ENCODE measurements around the gene GCC1. TPM values are rescaled to one million over a fixed set of nuclear protein-coding genes. Genes with fewer than 3 reads are reported as not detected.

The GCC1 gene
- polyA plus RNA-seq, 3 donors: 5.9 to 9.2 (median 6.4) TPM

DNA sequence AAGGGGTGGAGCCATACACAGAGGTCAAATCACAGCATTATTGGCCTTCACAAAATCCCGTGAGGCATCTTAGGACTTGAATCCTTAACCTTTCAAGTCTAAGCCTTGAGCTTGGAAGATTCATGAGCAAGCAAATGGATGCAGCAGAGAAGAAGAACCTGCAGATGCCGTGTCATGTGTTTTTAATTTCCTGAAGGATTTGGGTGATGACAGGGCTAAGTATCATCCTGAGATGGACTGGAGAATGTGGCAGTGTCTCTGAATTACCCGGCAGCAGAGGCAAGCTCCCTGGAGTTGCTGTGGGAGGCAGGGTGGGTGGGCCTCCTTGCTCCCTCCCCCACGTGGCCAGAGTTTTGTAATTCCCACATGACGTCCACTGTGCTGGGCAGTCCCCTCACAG is 50.8 kb downstream of the GCC1 start:
- H3K9ac ChIP-seq (ENCODE audit: insufficient read depth, low read length, poor library complexity, severe bottlenecking): no peak overlapping the region
- H3K79me2 ChIP-seq (ENCODE audit: insufficient read depth, low read length): no peaks in the 10 kb centered on the region
- no peak overlapping the region for H3K27ac ChIP-seq (ENCODE audit: low read depth in 1 of 2, low read length in 2 of 2)
- intact Hi-C loops (cut with micrococcal nuclease): no loop called here
- H3K36me3 Mint-ChIP-seq: no peaks in the 10 kb centered on the region
- no peak overlapping the region for H3K4me3 Mint-ChIP-seq
- DNase-seq: no peak
- H3K4me1 ChIP-seq (ENCODE audit: control insufficient read depth in 1 of 2, insufficient read depth in 2 of 2, low read length in 2 of 2): no peaks in the 10 kb centered on the region
- H4K20me1 ChIP-seq (ENCODE audit: insufficient read depth, low read length): no peaks in the 10 kb centered on the region
- no peak overlapping the region for H3K27ac Mint-ChIP-seq
- no peak overlapping the region for H3K4me2 ChIP-seq (replicated peaks; ENCODE audit: extremely low read depth, low read length, poor library complexity, severe bottlenecking)
- H3K4me1 Mint-ChIP-seq: peaks cover 4% of the 10 kb centered on the region
- no peak overlapping the region for H3K4me3 ChIP-seq (replicated peaks in 1 of 3; ENCODE audit: low read depth in 2 of 3, low read length in 3 of 3)
- peaks cover 27 to 50% (median 36%) of the 10 kb centered on the region in 3 donors for H3K27me3 Mint-ChIP-seq (ENCODE audit: low read depth in 3 of 3)
- H3K9me3 ChIP-seq (replicated peaks in 1 of 2; ENCODE audit: control insufficient read depth in 1 of 2, insufficient read depth in 1 of 2, low read length in 2 of 2): no peaks in the 10 kb centered on the region
- H3K36me3 ChIP-seq (replicated peaks in 1 of 2; ENCODE audit: control insufficient read depth in 1 of 2, insufficient read depth in 2 of 2, low read length in 2 of 2): no peaks in the 10 kb centered on the region
- TF ChIP-seq, protein P1, sequence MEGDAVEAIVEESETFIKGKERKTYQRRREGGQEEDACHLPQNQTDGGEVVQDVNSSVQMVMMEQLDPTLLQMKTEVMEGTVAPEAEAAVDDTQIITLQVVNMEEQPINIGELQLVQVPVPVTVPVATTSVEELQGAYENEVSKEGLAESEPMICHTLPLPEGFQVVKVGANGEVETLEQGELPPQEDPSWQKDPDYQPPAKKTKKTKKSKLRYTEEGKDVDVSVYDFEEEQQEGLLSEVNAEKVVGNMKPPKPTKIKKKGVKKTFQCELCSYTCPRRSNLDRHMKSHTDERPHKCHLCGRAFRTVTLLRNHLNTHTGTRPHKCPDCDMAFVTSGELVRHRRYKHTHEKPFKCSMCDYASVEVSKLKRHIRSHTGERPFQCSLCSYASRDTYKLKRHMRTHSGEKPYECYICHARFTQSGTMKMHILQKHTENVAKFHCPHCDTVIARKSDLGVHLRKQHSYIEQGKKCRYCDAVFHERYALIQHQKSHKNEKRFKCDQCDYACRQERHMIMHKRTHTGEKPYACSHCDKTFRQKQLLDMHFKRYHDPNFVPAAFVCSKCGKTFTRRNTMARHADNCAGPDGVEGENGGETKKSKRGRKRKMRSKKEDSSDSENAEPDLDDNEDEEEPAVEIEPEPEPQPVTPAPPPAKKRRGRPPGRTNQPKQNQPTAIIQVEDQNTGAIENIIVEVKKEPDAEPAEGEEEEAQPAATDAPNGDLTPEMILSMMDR (IDR thresholded peaks at IDR 0.05): no peak
- peaks cover 32 to 36% of the 10 kb centered on the region in 2 donors for H3K27me3 ChIP-seq (ENCODE audit: control insufficient read depth in 2 of 2, insufficient read depth in 2 of 2, low read length in 2 of 2)
- WGBS (ENCODE audit: insufficient coverage): 64% methylated on average over 5 of the region's 5 CpGs
- no peak overlapping the region for H2AFZ ChIP-seq (ENCODE audit: insufficient read depth, low read depth, low read length, poor library complexity, severe bottlenecking)
- H3K9me3 Mint-ChIP-seq: peaks cover 0 to 13% (median 8%) of the 10 kb centered on the region in 7 donors

GRCh38 chr7:127532736-127533135 is 52.7 kb downstream of the GCC1 start:
- Mint-ChIP-seq H3K4me1 (peaks cover 4% of the 10 kb centered on the region), H3K27me3 (ENCODE audit: low read depth in 3 of 3) (peaks cover 30 to 52% (median 39%) of the 10 kb centered on the region in 3 donors), H3K36me3 (no peaks in the 10 kb centered on the region), H3K9me3 (peaks cover 0 to 14% (median 12%) of the 10 kb centered on the region in 7 donors), H3K27ac (no peak overlapping the region), H3K4me3 (no peak overlapping the region)
- Histone ChIP-seq H3K27me3 (ENCODE audit: control insufficient read depth in 2 of 2, insufficient read depth in 2 of 2, low read length in 2 of 2) (peaks cover 25 to 26% of the 10 kb centered on the region in 2 donors), H3K9ac (ENCODE audit: insufficient read depth, low read length, poor library complexity, severe bottlenecking) (no peak overlapping the region), H3K4me2 (replicated peaks; ENCODE audit: extremely low read depth, low read length, poor library complexity, severe bottlenecking) (no peak overlapping the region), H3K4me3 (replicated peaks in 1 of 3; ENCODE audit: low read depth in 2 of 3, low read length in 3 of 3) (no peak overlapping the region), H2AFZ (ENCODE audit: insufficient read depth, low read depth, low read length, poor library complexity, severe bottlenecking) (no peak overlapping the region), H4K20me1 (ENCODE audit: insufficient read depth, low read length) (no peaks in the 10 kb centered on the region), H3K79me2 (ENCODE audit: insufficient read depth, low read length) (no peaks in the 10 kb centered on the region), H3K4me1 (ENCODE audit: control insufficient read depth in 1 of 2, insufficient read depth in 2 of 2, low read length in 2 of 2) (no peaks in the 10 kb centered on the region), H3K9me3 (replicated peaks in 1 of 2; ENCODE audit: control insufficient read depth in 1 of 2, insufficient read depth in 1 of 2, low read length in 2 of 2) (no peaks in the 10 kb centered on the region), H3K27ac (ENCODE audit: low read depth in 1 of 2, low read length in 2 of 2) (no peak overlapping the region), H3K36me3 (replicated peaks in 1 of 2; ENCODE audit: control insufficient read depth in 1 of 2, insufficient read depth in 2 of 2, low read length in 2 of 2) (no peaks in the 10 kb centered on the region)
- no peak for DNase-seq
- intact Hi-C loops (cut with micrococcal nuclease): no loop called here
- TF ChIP-seq, protein P1 (IDR thresholded peaks at IDR 0.05): no peak

All from CD14-positive monocyte (primary cell).